GM18907 (cell line): ENCODE results near the gene TMEM179.

ENCODE experiments used
- ATAC-seq: cut with Tn5 transposase; IDR thresholded peaks from one replicate; pipeline ENCODE4 v1.9.1; 2021; ENCODE audit warnings: mild to moderate bottlenecking, moderate library complexity; ENCODE audit not compliant: unreplicated experiment

The TMEM179 gene

DNA sequence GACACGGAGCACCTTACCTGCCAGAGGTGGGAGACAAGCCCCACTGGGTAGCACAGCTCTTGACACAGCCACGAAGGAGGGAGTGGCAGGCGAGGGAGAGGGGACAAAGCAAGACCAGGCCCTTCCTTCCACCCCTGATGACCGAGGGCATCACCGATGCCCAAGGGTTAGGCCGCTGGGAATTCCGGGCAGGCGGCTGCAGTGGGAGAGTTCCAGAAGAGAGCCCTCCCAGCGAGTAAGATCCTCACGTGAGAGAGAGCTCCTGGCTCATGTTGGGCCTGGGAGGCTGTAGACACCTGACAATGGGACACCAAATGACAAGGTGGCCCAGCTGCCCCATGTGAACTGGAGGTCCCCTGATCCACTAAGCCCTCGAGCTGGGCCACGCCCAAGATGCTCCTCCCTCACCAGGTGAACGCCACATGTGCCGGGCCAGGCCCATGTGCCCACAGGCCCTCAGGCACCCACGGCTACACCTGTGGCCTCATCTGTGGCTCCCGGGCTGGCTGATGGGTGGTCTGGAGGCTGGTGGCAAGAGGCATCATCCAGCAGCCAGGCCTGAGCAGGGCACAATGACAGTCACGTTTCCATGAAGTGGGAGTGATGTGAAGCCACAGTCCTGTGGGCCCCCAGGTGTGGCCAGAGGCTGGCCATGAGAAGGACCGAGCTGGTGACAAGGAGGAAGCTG, 57.1 kb downstream of the TMEM179 start:
- no peak for ATAC-seq

- no peak for ATAC-seq
Measured at GRCh38 chr14:104546591-104547309, 57.8 kb downstream of the TMEM179 start.

DNA sequence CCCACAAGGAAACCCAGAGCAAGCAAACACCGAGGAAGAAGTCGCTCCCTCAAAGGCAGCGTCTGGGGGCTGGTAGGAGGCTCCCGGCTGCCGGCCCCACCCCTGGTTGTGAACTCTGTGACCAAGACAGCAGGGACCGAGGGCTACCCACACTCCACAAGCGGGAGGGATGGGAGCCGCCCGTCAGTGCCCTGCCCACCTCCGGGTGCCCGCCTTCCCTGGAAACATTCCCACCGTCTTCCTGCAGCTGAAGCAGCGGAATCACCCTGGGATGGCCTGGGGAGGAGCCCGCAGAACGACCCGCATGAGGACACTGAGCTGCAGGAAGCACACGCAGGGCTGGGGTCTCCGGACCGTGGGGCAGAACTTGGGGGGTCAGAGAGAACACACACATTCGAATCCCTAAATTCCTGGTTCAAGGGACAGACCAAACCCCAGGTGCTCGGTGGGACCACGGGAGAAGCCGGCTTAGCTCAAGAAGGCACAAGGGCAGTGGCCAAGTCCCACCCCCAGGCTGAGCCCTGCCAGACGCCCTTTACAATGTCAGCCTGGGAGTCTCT, 58.5 kb downstream of the TMEM179 start:
- no peak for ATAC-seq

GRCh38 chr14:104545151-104545941, 59.2 kb downstream of the TMEM179 start:
- ATAC-seq = no peak

GRCh38 chr14:104544362-104544961, 60.1 kb downstream of the TMEM179 start:
- ATAC-seq = no peak

DNA sequence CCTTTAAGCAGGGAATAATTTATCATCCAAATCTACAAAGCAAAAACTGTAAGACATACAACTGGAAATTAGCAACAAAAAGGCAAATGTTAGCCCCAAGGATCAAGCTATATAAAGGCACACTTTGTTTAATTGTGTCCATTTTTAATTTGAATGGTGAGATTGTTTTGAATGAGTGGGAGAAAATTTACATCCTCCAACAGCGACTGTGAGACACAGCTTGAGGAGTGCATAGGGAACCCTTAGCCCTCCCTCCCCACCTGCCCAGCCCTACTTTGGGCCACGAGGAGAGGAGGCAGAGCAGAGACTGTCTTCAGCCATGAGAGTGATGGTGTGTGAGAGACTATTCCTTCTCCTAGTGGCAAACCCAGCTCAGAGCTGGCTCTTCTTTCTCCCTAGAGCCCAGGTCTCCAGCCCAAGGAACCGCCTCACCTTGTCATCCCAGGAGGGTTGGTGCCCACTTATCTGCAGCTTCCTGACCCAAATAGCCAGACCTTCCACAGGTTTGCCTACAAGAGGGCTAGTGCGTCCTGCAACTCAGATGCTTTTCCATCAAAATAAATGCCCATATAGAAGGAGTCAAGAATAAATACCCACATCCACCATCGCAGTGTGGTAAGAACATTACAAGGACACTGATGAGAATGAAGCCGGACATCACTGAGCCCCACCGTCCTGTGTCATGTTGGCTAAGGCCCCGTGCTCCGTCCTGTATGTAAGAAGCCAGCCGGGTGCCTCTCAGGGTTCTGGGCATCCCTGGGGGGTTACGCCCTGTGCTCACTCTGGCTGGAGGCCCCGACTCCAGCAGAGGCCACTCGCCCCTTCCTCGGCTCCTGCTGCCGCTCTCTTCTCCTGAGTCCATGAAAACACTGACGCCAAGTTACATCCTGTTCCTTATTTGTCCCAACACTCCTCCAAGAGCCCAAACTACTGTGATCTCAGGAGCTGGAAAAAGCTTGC, 61.4 kb downstream of the TMEM179 start:
- no peak for ATAC-seq

DNA sequence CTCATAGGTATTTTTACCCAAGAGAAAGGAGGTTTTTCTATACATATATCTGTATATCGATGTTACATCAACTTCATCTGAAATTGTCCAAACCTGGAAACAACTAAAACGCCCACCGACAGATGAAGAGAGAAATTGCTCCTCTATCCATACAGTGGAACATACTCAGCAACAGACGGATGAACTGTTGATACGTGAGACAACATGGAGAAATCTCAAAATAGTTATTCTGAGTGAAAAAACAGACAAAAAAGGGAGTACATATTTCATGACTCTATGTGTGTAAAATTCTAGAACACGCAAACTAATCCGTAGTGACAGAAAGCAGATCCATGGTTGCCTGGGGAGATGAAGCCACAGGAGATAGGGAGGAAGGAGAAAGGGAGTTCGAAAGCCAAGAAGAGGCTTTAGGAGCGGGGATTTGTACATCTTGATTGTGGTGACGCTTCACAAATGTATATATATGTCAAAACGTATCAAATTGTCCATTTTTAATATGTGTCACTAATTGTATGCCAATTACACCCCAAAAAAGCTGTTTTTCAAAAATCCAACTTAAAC, 62.6 kb downstream of the TMEM179 start:
- ATAC-seq = no peak
